HepG2 (cell line): ENCODE data around the gene RNF126. TPM values are rescaled to one million over a fixed set of nuclear protein-coding genes. Genes with fewer than 3 reads are reported as not detected.

ENCODE experiments used
- AGO1 ChIP-seq: fragments of 200-400 bp; formaldehyde crosslinking; IDR thresholded peaks from 2 replicates; pipeline ENCODE4 v1.6.1; 2017; ENCODE audit warnings: mild to moderate bottlenecking, low read depth, low read length, moderate library complexity; ENCODE audit not compliant: poor library complexity, severe bottlenecking
- AGO2 ChIP-seq: fragments of 200-400 bp; formaldehyde crosslinking; optimal IDR thresholded peaks from 2 replicates; pipeline ENCODE3; 2017; ENCODE audit warnings: mild to moderate bottlenecking, low read depth, low read length, moderate library complexity
- AKAP8 ChIP-seq: sonication (generic); formaldehyde crosslinking; IDR thresholded peaks from 2 replicates; pipeline ENCODE4 v1.5.1; 2020; ENCODE audit warnings: mild to moderate bottlenecking, missing genetic modification reagents
- CBFB ChIP-seq: sonication (generic); formaldehyde crosslinking; IDR thresholded peaks from 2 replicates; pipeline ENCODE4 v1.4.0; 2020; ENCODE audit warnings: missing genetic modification reagents
- KDM2A ChIP-seq: sonication (generic); formaldehyde crosslinking; IDR thresholded peaks from 2 replicates; pipeline ENCODE4 v1.4.0; 2020; ENCODE audit warnings: low read depth, missing genetic modification reagents, borderline replicate concordance
- NONO ChIP-seq, 2 experiments: fragments of 450-650 bp in 1 of 2; sonication (generic) in 1 of 2; formaldehyde crosslinking in 1 of 2; IDR thresholded peaks in 1 of 2; conservative IDR thresholded peaks in 1 of 2; 2 replicates each; pipeline versions ENCODE4 v1.6.1 to v1.8.0; 2017 to 2022; ENCODE audit warnings: mild to moderate bottlenecking in 1 of 2, missing genetic modification reagents in 1 of 2, moderate library complexity in 1 of 2
- PATZ1 ChIP-seq: sonication (generic); formaldehyde crosslinking; IDR thresholded peaks from 2 replicates; pipeline ENCODE4 v1.4.0; 2020; ENCODE audit warnings: missing genetic modification reagents
- POLR2A ChIP-seq, 2 experiments: IDR thresholded peaks; 2 replicates each; pipeline ENCODE4 v1.6.1; 2011; ENCODE audit warnings: low read depth in 2 of 2, low read length in 2 of 2, mild to moderate bottlenecking in 1 of 2, moderate library complexity in 1 of 2; ENCODE audit not compliant: insufficient read depth in 1 of 2
- RARA ChIP-seq: IDR thresholded peaks from 2 replicates; pipeline ENCODE4 v1.6.1; 2016; ENCODE audit warnings: missing genetic modification reagents, missing compliant biosample characterization
- SIN3A ChIP-seq: IDR thresholded peaks from 2 replicates; pipeline ENCODE4 v1.6.1; 2011; ENCODE audit warnings: low read depth, mild to moderate bottlenecking, control low read depth, low read length, borderline replicate concordance
- TBX2 ChIP-seq: sonication (generic); formaldehyde crosslinking; IDR thresholded peaks from 2 replicates; pipeline ENCODE4 v1.5.0; 2020; ENCODE audit warnings: missing genetic modification reagents, mild to moderate bottlenecking, borderline replicate concordance
- ZGPAT ChIP-seq: IDR thresholded peaks from 2 replicates; pipeline ENCODE4 v1.6.1; 2016; ENCODE audit warnings: mild to moderate bottlenecking
- ZNF17 ChIP-seq: sonication (generic); formaldehyde crosslinking; IDR thresholded peaks from 2 replicates; pipeline ENCODE4 v1.5.0; 2020; ENCODE audit warnings: mild to moderate bottlenecking, missing genetic modification reagents
- ZNF652 ChIP-seq: IDR thresholded peaks from 2 replicates; pipeline ENCODE4 v1.6.1; 2016; ENCODE audit warnings: low read depth, borderline replicate concordance
- ZNF691 ChIP-seq: sonication (generic); formaldehyde crosslinking; IDR thresholded peaks from 2 replicates; pipeline ENCODE4 v1.4.0; 2020; ENCODE audit warnings: missing genetic modification reagents, low read depth, mild to moderate bottlenecking, borderline replicate concordance
- ZNF850 ChIP-seq: sonication (generic); formaldehyde crosslinking; conservative IDR thresholded peaks from 2 replicates; pipeline ENCODE4 v1.9.0; 2021; ENCODE audit warnings: mild to moderate bottlenecking, missing genetic modification reagents
- ZUFSP ChIP-seq: sonication (generic); formaldehyde crosslinking; IDR thresholded peaks from 2 replicates; pipeline ENCODE4 v1.9.0; 2021; ENCODE audit warnings: missing genetic modification reagents, mild to moderate bottlenecking, borderline replicate concordance
- polyA plus RNA-seq, 8 experiments: library from polyadenylated mRNA; depleted of rRNA in 3 of 8; stranded (reverse) in 7 of 8; unstranded in 1 of 8; fragments of >200 nt; fragmentation: Illumina TruSeq in 4 of 8; extraction: Trizol in 4 of 8; gene quantifications; 2 replicates each; pipeline versions ENCODE4 v1.2.1 to v1.2.3, GENCODE V29; 2011 to 2016; ENCODE audit warnings: low read depth in 4 of 8, missing spikeins in 1 of 8, mixed read lengths in 1 of 8; ENCODE audit not compliant: insufficient read depth in 1 of 8
- total RNA-seq, 5 experiments: library from RNA; depleted of rRNA; stranded (reverse); fragments of >200 nt; fragmentation: Illumina TruSeq; extraction: Trizol; gene quantifications; 2 replicates each; pipeline ENCODE4 v1.2.3, GENCODE V29; 2016; ENCODE audit warnings: low read depth in 1 of 5

RNF126 gene
- total and polyA plus RNA-seq, 2 of the 13 experiments (the other 11 are each of a cell fraction or from before 2014, with no cell fraction given): 23.2 to 34.0 TPM

GRCh38 chr19:676339-677105 is 13.5 kb upstream of the RNF126 start, which contains the start of gene FSTL3 (continued):
- TF ChIP-seq SIN3A (0 out of 2 replicates have a peak, but pooled peaks have one; percentile 33), NONO (IDR thresholded peaks at IDR 0.05) (no peak), NONO (CRISPR knock-in tag; conservative IDR thresholded peaks at IDR 0.05) (no peak), ZNF17 (no peak), PATZ1 (CRISPR knock-in tag) (0 out of 2 replicates have a peak, but pooled peaks have one; percentile 10), KDM2A (peak; percentile 77), ZGPAT (CRISPR knock-in tag) (0 out of 2 replicates have a peak, but pooled peaks have one; percentile 20), ZUFSP (CRISPR knock-in tag) (no peak), RARA (CRISPR knock-in tag) (peak; percentile 69), ZNF691 (0 out of 2 replicates have a peak, but pooled peaks have one; percentile 22), TBX2 (CRISPR knock-in tag) (0 out of 2 replicates have a peak, but pooled peaks have one; percentile 20), ZNF652 (CRISPR knock-in tag) (no peak), POLR2A (IDR thresholded peaks at IDR 0.05; ENCODE audit: insufficient read depth in 1 of 2, low read depth in 2 of 2, low read length in 2 of 2) (peak in 1 of 2 experiments; percentile 55; a peak in 1 of 4 replicates), CBFB (CRISPR knock-in tag) (no peak), AKAP8 (CRISPR knock-in tag) (peak; percentile 97), ZNF850 (CRISPR knock-in tag) (no peak), AGO1 (peak; percentile 88), AGO2 (peak; percentile 68)
